ENCODE data around the gene GATA2. TPM values are rescaled to one million over a fixed set of nuclear protein-coding genes. Genes with fewer than 3 reads are reported as not detected.

The GATA2 gene
- polyA plus RNA-seq, 1 experiment, result 4.8 TPM

- Histone ChIP-seq H3K27me3 (ENCODE audit: control insufficient read depth, insufficient read depth, low read length) (peaks cover 2% of the 10 kb centered on the region), H3K4me3 (ENCODE audit: low read depth, low read length) (no peak overlapping the region), H3K9me3 (ENCODE audit: control insufficient read depth, insufficient read depth, low read length) (no peaks in the 10 kb centered on the region), H3K27ac (ENCODE audit: low read depth, low read length) (no peak overlapping the region)
- no peak for DNase-seq (ENCODE audit: low read depth, low spot score)
- ChIA-PET CTCF (interaction anchor here (1.0 to 2.3 kb wide), 3 partner anchors 8 to 336 kb away, joined by 3 to 9 read pairs (median 5); no protein-coding TSS in a partner anchor), POLR2A (interaction anchor here (1.4 kb wide), 1 partner anchor 20 kb away, joined by 3 read pairs; no protein-coding TSS in a partner anchor)
- TF ChIP-seq CTCF (IDR thresholded peaks at IDR 0.05; ENCODE audit: low read depth, low read length), result no peak
Measured at GRCh38 chr3:128505771-128506170, 12.8 kb upstream of the GATA2 start.

DNA sequence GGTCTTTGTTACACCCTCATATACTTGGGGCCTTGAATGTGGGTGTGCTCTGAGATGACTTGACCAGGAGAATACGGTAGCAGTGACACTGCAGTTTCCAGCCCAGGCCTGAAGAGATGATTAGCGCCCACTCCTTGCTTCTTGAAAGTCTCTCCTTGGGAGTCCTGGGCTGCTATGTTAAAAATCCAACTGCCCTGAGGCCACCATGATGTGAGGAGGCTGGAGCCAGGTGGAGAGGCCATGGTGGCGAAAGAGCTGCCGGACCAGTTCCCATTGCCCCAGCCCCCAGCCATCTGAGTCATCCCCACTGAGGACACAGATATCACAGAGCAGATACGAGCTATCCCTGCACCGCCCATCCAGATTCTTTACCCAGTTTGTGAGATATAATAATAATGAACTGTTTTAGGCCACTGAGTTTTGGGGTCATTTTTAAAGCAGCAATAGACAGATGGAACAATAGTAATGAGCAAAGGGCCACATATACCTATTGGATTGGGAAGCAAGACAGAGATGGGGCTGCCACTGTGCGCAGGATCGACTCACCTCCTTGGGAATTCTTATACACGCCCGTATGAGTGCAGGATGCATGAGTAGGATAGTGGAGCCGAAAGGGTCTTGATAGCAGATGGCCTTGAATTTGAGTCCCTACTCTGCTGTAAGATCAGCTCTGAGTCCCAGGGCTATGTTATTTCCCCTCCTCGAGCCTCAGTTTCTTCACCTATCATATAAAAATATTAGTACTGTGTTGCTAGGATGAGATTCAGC is 12.1 kb upstream of the GATA2 start:
- POLR2A ChIA-PET, result no interaction called here
- no peak for DNase-seq (ENCODE audit: low read depth, low spot score)
- no peak overlapping the region for H3K27ac ChIP-seq (ENCODE audit: low read depth, low read length)
- no peaks in the 10 kb centered on the region for H3K9me3 ChIP-seq (ENCODE audit: control insufficient read depth, insufficient read depth, low read length)
- CTCF ChIA-PET, result interaction anchor here (1.6 to 2.3 kb wide), 2 partner anchors 7 to 80 kb away, joined by 5 to 9 read pairs; no protein-coding TSS in a partner anchor
- no peak for TF ChIP-seq CTCF (IDR thresholded peaks at IDR 0.05; ENCODE audit: low read depth, low read length)
- H3K4me3 ChIP-seq (ENCODE audit: low read depth, low read length), result no peak overlapping the region
- H3K27me3 ChIP-seq (ENCODE audit: control insufficient read depth, insufficient read depth, low read length), result peaks cover 2% of the 10 kb centered on the region

DNA sequence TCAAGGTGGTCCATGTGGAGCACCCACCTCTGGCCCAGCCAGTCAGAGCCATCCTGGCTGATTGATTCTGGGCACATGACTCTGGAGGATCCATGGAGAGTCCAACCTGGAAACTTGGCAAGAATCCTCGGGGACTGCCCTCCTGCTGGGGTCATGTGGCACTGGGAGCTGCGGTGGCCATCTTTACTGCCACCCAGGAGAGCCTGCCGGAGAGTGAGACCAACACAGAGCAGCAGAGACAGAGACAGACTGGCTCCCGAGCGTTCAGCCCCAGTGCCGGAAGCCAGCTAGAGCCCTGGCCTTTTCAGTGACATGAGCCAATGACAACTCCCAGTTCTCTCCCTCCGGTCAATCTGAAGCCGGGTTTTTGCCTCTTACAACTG is 11.5 kb upstream of the GATA2 start:
- POLR2A ChIA-PET, result no interaction called here
- CTCF ChIA-PET, result no interaction called here
- H3K9me3 ChIP-seq (ENCODE audit: control insufficient read depth, insufficient read depth, low read length), result no peaks in the 10 kb centered on the region

GRCh38 chr3:128503751-128504532 is 10.9 kb upstream of the GATA2 start:
- no peak for DNase-seq (ENCODE audit: low read depth, low spot score)
- no peaks in the 10 kb centered on the region for H3K9me3 ChIP-seq (ENCODE audit: control insufficient read depth, insufficient read depth, low read length)
- H3K27ac ChIP-seq (ENCODE audit: low read depth, low read length), result no peak overlapping the region
- H3K27me3 ChIP-seq (ENCODE audit: control insufficient read depth, insufficient read depth, low read length), result peaks cover 2% of the 10 kb centered on the region
- H3K4me3 ChIP-seq (ENCODE audit: low read depth, low read length), result no peak overlapping the region
- POLR2A ChIA-PET, result no interaction called here
- CTCF ChIA-PET, result interaction anchor here (1.0 kb wide), 1 partner anchor 105 kb away, joined by 3 read pairs; no protein-coding TSS in a partner anchor
- no peak for TF ChIP-seq CTCF (IDR thresholded peaks at IDR 0.05; ENCODE audit: low read depth, low read length)

More for the DNA sequence above, 11.5 kb upstream of the GATA2 start:
- Histone ChIP-seq H3K27ac (ENCODE audit: low read depth, low read length) (no peak overlapping the region), H3K4me3 (ENCODE audit: low read depth, low read length) (no peak overlapping the region), H3K27me3 (ENCODE audit: control insufficient read depth, insufficient read depth, low read length) (peaks cover 2% of the 10 kb centered on the region)
- TF ChIP-seq CTCF (IDR thresholded peaks at IDR 0.05; ENCODE audit: low read depth, low read length), result no peak
- no peak for DNase-seq (ENCODE audit: low read depth, low spot score)
